ENCODE results near the gene POLR2L.

The POLR2L gene

DNA sequence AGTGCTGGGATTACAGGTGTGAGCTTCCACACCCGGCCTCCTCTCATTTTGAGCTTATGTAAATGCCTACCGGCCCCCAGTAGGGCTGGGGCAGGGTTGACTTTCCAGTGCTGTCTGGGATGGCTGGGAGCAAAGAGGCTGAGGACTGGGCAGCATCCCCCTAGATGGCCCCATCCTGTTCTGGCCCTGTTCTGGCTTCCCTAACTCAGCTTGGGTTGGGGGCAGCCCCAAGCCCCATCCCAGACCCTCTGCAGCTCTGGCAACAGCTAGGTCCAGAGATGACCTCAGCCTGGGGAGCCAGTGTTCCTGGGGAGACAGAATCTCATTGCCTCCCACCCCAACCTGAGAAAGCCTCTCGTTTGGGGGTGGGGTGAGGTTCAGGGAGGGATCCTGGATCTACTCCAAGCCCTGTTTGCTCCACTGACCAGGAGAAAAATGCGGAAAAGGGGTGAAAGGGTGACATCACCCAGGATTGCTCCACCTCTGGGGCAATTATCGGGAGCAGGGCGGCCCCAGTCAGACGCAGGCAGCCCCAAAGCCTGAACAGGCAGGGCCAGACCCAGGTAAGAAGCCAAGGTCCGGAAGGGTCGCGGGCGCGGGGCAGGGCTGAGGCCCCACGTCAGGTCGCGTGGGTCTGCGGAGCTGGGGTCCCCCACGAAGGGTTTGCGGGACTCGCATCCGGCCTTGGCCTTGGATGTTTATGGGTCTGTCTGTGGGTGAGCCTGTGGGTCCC lies 23.8 kb downstream of the POLR2L start, which contains the start of gene PNPLA2:
Gene PNPLA2, plus strand, starts transcription at position 519 of the 733 bp plus-strand sequence. CDS start 805 bp downstream, outside the sequence.
- TF ChIP-seq, protein P1, sequence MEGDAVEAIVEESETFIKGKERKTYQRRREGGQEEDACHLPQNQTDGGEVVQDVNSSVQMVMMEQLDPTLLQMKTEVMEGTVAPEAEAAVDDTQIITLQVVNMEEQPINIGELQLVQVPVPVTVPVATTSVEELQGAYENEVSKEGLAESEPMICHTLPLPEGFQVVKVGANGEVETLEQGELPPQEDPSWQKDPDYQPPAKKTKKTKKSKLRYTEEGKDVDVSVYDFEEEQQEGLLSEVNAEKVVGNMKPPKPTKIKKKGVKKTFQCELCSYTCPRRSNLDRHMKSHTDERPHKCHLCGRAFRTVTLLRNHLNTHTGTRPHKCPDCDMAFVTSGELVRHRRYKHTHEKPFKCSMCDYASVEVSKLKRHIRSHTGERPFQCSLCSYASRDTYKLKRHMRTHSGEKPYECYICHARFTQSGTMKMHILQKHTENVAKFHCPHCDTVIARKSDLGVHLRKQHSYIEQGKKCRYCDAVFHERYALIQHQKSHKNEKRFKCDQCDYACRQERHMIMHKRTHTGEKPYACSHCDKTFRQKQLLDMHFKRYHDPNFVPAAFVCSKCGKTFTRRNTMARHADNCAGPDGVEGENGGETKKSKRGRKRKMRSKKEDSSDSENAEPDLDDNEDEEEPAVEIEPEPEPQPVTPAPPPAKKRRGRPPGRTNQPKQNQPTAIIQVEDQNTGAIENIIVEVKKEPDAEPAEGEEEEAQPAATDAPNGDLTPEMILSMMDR (IDR thresholded peaks at IDR 0.05; ENCODE audit: extremely low read depth, missing control alignments): no peak
- no peak for DNase-seq (ENCODE audit: low spot score)

DNA sequence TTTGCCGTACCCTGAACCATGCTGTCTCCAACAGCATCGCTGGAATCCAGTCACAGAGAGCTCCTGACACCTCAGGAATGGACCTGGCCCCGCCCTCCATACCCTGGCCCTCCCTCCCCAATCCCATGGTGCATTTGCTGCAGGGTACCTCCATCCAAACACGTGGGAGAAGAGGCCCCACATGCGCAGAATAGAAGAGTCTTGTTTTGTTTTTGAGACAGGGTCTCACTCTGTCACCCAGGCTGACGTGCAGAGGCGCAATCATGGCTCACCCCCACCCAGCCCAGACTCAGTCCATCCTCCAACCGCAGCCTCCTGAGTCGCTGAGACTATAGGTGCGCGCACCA lies 25.9 kb downstream of the POLR2L start:
- TF ChIP-seq, protein P1 (IDR thresholded peaks at IDR 0.05; ENCODE audit: extremely low read depth, missing control alignments): no peak
- no peak for DNase-seq (ENCODE audit: low spot score)

DNA sequence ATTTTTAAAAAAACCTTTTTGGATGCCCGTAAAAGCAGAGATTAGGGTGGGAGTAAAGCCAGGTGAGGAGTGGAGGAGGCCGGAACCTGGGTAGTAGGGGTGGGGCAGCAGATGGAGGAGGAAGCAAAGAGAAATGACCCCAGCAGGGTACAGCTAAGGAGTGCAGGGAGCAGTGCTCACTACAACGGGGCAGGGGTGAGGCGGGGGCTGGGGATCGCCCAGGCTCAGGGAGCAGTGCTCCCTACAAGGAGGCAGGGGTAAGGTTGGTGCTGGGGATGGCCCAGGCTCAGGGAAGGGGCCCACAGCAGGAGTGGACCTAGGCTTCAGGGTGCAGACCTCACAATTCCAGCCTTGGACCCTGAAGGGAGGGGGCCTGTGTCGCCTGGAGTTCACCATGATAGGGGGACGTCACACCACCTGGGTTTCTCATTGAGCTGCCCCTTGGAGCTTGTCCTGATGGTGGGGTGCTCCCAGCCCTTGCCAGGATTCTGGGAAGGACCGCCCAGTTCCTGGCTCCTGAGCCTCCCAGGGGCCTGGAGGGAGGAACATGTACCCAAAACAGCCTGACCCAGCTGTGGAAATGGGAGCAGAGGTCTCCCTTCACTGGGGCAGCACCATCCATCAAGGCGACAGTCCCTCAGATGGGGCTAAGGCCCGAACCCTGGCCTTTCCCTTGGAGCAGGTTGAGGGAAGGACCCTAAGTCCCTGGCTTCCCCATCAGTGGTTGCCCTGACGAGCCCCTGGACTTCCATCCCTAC lies 26.5 kb downstream of the POLR2L start:
- TF ChIP-seq, protein P1 (IDR thresholded peaks at IDR 0.05; ENCODE audit: extremely low read depth, missing control alignments): no peak
- DNase-seq (ENCODE audit: low spot score): no peak

DNA sequence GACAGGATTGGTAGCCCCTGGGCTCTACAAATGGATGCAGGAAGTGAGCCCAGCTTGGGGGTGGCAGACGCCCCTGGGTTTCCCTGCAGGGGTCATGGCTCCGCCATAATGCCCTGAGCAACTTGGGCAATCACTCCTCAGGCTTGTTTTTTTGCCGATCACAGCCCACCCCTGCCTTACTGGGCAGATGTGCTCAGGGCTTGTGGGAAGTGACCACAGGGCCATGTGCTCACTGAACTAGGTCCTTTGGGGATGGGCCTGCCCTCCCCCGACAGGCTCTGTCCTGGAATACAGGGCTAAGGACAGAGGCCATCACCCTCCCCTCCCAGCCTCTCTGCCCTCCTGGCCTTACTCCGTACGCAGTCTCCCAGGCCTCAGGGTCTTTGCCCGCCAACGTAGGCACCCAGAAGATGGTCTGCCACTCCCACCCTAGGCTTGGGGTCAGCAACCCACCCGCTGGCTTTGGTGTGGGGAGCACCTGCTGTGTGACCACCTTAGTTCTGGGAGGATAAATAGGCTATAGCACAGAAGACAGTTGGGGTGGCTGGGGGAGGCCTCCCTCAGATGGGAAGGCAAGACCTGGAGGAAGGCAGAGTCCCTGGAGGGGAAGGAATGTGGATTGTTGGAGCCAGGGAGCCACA lies 28.8 kb downstream of the POLR2L start:
- DNase-seq (ENCODE audit: low spot score): no peak
- TF ChIP-seq, protein P1 (IDR thresholded peaks at IDR 0.05; ENCODE audit: extremely low read depth, missing control alignments): no peak

DNA sequence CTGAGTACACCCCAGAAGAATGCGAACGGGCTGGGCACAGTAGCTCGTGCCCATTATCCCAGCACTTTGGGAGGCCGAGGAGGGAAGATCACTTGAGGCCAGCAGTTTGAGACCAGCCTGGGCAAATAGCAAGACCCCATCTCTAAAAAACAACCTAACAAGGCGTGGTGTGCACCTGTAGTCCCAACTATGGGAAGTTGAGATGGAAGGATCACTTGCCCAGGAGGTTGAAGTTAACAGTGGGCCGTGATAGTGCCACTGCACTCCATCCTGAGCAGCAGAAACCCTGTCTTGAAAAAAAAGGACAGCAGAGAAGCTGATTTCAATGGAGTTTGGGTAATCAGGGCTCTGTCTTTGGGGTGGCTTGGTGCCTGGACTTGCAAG lies 29.3 kb downstream of the POLR2L start:
- DNase-seq (ENCODE audit: low spot score): no peak
- TF ChIP-seq, protein P1 (IDR thresholded peaks at IDR 0.05; ENCODE audit: extremely low read depth, missing control alignments): no peak

DNA sequence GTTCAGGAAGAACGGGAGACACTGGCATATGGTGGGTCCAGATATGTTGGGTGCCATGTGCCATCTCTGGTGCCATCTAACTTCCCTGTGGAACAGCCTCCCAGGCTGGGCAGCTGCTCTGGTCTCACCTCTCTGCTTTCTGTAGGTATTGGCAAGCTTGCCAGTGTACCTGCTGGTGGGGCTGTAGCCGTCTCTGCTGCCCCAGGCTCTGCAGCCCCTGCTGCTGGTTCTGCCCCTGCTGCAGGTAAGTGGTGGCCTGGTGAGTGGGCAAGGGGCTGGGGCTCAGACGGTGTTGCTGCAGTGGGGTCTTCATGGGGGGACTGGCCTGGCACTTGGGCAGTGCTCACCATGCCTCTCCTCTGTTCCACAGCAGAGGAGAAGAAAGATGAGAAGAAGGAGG lies 29.9 kb downstream of the POLR2L start:
- TF ChIP-seq, protein P1 (IDR thresholded peaks at IDR 0.05; ENCODE audit: extremely low read depth, missing control alignments): no peak
- no peak for DNase-seq (ENCODE audit: low spot score)
